GM06990 (cell line): Measurements from ENCODE around the gene HHIP.
A peak's percentile ranks its signal among the peaks of the same experiment; 100 is the strongest.
"Not testable (repeated sequence)": the region's sequence is repeated elsewhere in the genome, so short reads cannot be mapped to it uniquely, and the experiment has no call there.

Source experiments
- DNase-seq: peaks from one replicate; pipeline ENCODE4 v3.0.0-alpha.2; 2011; ENCODE audit not compliant: insufficient read length; ENCODE audit errors: extremely low read depth
- H3K27me3 ChIP-seq: replicated peaks from 2 replicates; pipeline ENCODE4 v1.6.0; 2011; ENCODE audit warnings: low read length; ENCODE audit not compliant: control insufficient read depth, insufficient read depth
- H3K36me3 ChIP-seq: 2 replicates; pipeline ENCODE4 v1.5.1; 2011; ENCODE audit warnings: low read length; ENCODE audit not compliant: control insufficient read depth, insufficient read depth
- H3K4me3 ChIP-seq: replicated peaks from 2 replicates; pipeline ENCODE4 v1.5.1; 2011; ENCODE audit warnings: low read depth, mild to moderate bottlenecking, control low read depth, low read length
- CTCF ChIP-seq: IDR thresholded peaks from 2 replicates; pipeline ENCODE4 v1.5.1; 2011; ENCODE audit warnings: low read length, control low read depth, mild to moderate bottlenecking, inconsistent platforms; ENCODE audit not compliant: insufficient read depth, poor library complexity, severe bottlenecking

HHIP gene

GRCh38 chr4:144778364-144778763 lies 132.4 kb downstream of the HHIP start:
- no peaks in the 10 kb centered on the region for H3K27me3 ChIP-seq
- H3K4me3 ChIP-seq: no peak overlapping the region
- H3K36me3 ChIP-seq: no peaks in the 10 kb centered on the region
- no peak for DNase-seq
- TF ChIP-seq CTCF: no peak

DNA sequence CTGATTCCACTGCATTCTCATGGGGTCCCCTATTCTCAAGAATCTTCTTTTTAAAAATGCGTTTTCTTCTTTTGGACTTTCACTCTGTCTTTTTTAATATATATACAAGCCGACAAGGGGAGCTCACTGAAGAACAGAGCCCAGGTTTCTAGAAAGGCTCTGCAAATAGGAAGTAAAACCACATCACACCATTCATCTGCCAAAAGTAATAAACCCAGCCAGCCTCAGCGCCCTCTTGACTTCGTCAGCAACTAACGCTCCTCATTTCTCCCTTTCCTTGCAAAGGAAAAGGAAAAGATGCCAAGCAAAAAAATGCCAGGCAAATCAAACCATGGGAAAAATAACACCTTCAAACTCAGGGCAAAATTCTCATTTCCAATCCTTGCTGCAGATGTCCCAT lies 136.4 kb downstream of the HHIP start:
- no peak for TF ChIP-seq CTCF
- H3K27me3 ChIP-seq: no peaks in the 10 kb centered on the region
- no peak overlapping the region for H3K4me3 ChIP-seq
- H3K36me3 ChIP-seq: no peaks in the 10 kb centered on the region
- DNase-seq: no peak

DNA sequence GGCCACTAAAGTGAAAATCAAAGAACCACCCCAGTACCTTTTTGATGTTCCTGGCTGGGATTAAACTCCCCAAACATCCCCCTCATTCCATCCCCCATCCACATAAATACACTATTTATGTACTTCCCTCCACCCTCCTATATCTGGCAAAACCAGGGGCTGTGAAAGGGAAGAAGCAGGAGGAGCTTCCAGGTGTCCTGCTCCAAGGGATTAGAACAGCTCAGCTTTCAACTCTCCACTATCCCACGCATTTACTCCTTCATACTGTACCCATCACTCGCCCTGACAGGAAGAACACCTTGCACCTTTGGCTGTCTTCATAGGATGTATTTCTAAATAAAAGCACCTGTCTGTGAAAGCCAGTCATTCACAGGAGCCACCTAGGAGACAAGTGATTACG lies 140.0 kb downstream of the HHIP start:
- no peak for DNase-seq
- TF ChIP-seq CTCF: no peak
- no peaks in the 10 kb centered on the region for H3K27me3 ChIP-seq
- no peaks in the 10 kb centered on the region for H3K36me3 ChIP-seq
- no peak overlapping the region for H3K4me3 ChIP-seq

DNA sequence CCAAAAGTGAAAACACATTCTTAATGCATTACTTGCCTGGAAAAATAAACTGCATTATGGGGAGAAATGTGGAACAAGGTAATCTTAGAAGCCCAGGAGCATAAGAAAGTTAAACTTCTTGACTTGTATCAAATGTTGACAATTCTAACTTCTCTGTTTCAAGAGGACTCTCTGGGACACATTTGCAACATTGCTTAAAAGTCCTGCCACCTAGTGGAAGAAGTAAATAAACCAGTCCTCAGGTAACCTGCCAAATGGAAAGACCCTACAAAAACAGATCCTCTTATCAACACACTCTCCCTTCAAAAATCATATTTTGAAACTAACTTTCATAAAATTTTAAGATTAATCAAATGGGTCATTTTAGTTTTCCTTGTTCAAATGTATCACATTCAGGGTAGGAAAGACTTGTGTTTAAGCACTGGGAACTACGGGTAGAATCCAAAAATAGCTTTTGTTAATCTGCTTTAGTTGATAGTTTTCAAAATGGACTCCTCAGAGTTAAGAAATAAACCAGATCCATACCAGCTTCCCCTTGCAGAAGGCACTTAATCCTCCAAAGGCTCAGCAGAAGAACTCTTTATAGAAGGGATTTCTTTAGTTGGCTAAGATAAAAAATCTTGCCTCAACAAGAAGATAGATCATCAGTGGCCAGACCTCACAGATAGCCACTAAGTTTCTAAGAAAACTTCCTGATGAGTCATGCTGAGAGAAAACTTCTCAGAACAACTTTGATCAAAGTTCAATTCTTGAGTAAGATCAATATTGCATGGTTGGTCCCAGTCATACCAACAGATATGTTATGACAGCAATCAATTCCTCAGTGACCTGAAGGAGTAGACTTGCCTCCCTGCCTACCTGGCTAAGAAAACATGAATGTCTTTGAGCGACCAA lies 141.7 kb downstream of the HHIP start:
- Histone ChIP-seq H3K27me3 (no peaks in the 10 kb centered on the region), H3K4me3 (no peak overlapping the region), H3K36me3 (no peaks in the 10 kb centered on the region)
- TF ChIP-seq CTCF: peak; percentile 52
- peak; percentile 10 for DNase-seq

GRCh38 chr4:144788469-144788868 lies 142.5 kb downstream of the HHIP start:
- no peaks in the 10 kb centered on the region for H3K27me3 ChIP-seq
- no peak for TF ChIP-seq CTCF
- DNase-seq: no peak

GRCh38 chr4:144791933-144792332 lies 146.0 kb downstream of the HHIP start:
- H3K27me3 ChIP-seq: not testable (repeated sequence)

More at GRCh38 chr4:144788469-144788868, 142.5 kb downstream of the HHIP start:
- Histone ChIP-seq H3K36me3 (no peaks in the 10 kb centered on the region), H3K4me3 (no peak overlapping the region)

More at GRCh38 chr4:144791933-144792332, 146.0 kb downstream of the HHIP start:
- H3K4me3 ChIP-seq, DNase-seq, H3K36me3 ChIP-seq: not testable (repeated sequence)
